SK-N-SH (cell line): Measurements from ENCODE around the gene AKT1S1.

Experiments used
- CTCF ChIP-seq: fragments of 200-600 bp; sonication (generic); IDR thresholded peaks from 2 replicates; pipeline ENCODE4 v1.6.1; 2017; ENCODE audit warnings: antibody characterized with exemption, mild to moderate bottlenecking, moderate library complexity
- EP300 ChIP-seq, 2 experiments: IDR thresholded peaks; 2 replicates each; pipeline versions ENCODE4 v1.4.0 to v1.6.1; 2012; ENCODE audit warnings: borderline replicate concordance in 1 of 2, low read depth in 1 of 2, low read length in 1 of 2
- FOSL2 ChIP-seq: IDR thresholded peaks from 2 replicates; pipeline ENCODE4 v1.4.0; 2012; ENCODE audit warnings: low read depth, mild to moderate bottlenecking, moderate library complexity, borderline replicate concordance
- GABPA ChIP-seq: IDR thresholded peaks from 2 replicates; pipeline ENCODE4 v1.4.0; 2012; ENCODE audit warnings: low read depth, mild to moderate bottlenecking
- JUND ChIP-seq: IDR thresholded peaks from 2 replicates; pipeline ENCODE4 v1.4.0; 2012
- MEF2A ChIP-seq: IDR thresholded peaks from 2 replicates; pipeline ENCODE4 v1.4.0; 2012; ENCODE audit warnings: low read depth, borderline replicate concordance
- NFIC ChIP-seq: IDR thresholded peaks from 2 replicates; pipeline ENCODE4 v1.4.0; 2012; ENCODE audit warnings: borderline replicate concordance
- POLR2AphosphoS5 ChIP-seq: IDR thresholded peaks from 2 replicates; pipeline ENCODE4 v1.6.1; 2012; ENCODE audit warnings: low read depth, low read length
- RXRA ChIP-seq: IDR thresholded peaks from 2 replicates; pipeline ENCODE4 v1.4.0; 2012; ENCODE audit warnings: low read depth, mild to moderate bottlenecking, borderline replicate concordance
- SIN3A ChIP-seq: IDR thresholded peaks from 2 replicates; pipeline ENCODE4 v1.6.1; 2012; ENCODE audit warnings: low read depth, mild to moderate bottlenecking, low read length, moderate library complexity, borderline replicate concordance
- TAF1 ChIP-seq: IDR thresholded peaks from 2 replicates; pipeline ENCODE4 v1.6.1; 2012; ENCODE audit warnings: low read depth, mild to moderate bottlenecking, low read length, moderate library complexity, borderline replicate concordance
- YY1 ChIP-seq: IDR thresholded peaks from 2 replicates; pipeline ENCODE4 v1.4.0; 2012; ENCODE audit warnings: low read depth, mild to moderate bottlenecking
- TF ChIP-seq, protein P1 (sequence below): IDR thresholded peaks from 2 replicates; pipeline ENCODE4 v1.4.0; 2012; ENCODE audit warnings: low read depth

GRCh38 chr19:49827034-49827433 lies 50.1 kb downstream of the AKT1S1 start:
- TF ChIP-seq EP300 (IDR thresholded peaks at IDR 0.05; ENCODE audit: borderline replicate concordance in 1 of 2, low read depth in 1 of 2, low read length in 1 of 2), result no peak
- TF ChIP-seq CTCF, result no peak
- no peak for TF ChIP-seq POLR2AphosphoS5
- no peak for TF ChIP-seq MEF2A
- TF ChIP-seq NFIC, result no peak
- TF ChIP-seq FOSL2, result no peak
- no peak for TF ChIP-seq YY1
- no peak for TF ChIP-seq TAF1
- TF ChIP-seq GABPA, result no peak
- no peak for TF ChIP-seq RXRA
- TF ChIP-seq, protein P1, sequence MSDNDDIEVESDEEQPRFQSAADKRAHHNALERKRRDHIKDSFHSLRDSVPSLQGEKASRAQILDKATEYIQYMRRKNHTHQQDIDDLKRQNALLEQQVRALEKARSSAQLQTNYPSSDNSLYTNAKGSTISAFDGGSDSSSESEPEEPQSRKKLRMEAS, result no peak
- TF ChIP-seq JUND, result no peak
- TF ChIP-seq SIN3A, result no peak
